KMS-11 (cell line): ENCODE data around the gene NUB1.

Experiments used
- H2AFZ ChIP-seq: fragments of 200-600 bp; sonication (generic); 2 replicates; pipeline ENCODE4 v1.6.1; 2016; ENCODE audit warnings: antibody characterized with exemption, mixed run types, low read depth
- H3K27ac ChIP-seq: fragments of 200-600 bp; sonication (generic); 2 replicates; pipeline ENCODE4 v1.6.1; 2016; ENCODE audit warnings: mild to moderate bottlenecking, mixed run types
- H3K27me3 ChIP-seq: fragments of 200-600 bp; sonication (generic); 2 replicates; pipeline ENCODE4 v1.6.1; 2017; ENCODE audit warnings: mild to moderate bottlenecking, low read depth, mixed run types, moderate library complexity; ENCODE audit not compliant: insufficient read depth
- H3K36me3 ChIP-seq: fragments of 200-600 bp; sonication (generic); 2 replicates; pipeline ENCODE4 v1.6.1; 2017; ENCODE audit warnings: mild to moderate bottlenecking, mixed run types; ENCODE audit not compliant: insufficient read depth
- H3K4me1 ChIP-seq: fragments of 200-600 bp; sonication (generic); 2 replicates; pipeline ENCODE4 v1.6.1; 2016; ENCODE audit warnings: mild to moderate bottlenecking, low read depth, mixed run types; ENCODE audit not compliant: poor library complexity, severe bottlenecking
- H3K4me2 ChIP-seq: fragments of 200-600 bp; sonication (generic); 2 replicates; pipeline ENCODE4 v1.7.0; 2016; ENCODE audit warnings: mild to moderate bottlenecking, mixed run types
- H3K4me3 ChIP-seq: fragments of 200-600 bp; sonication (generic); IDR thresholded peaks from 2 replicates; pipeline ENCODE4 v1.6.1; 2017; ENCODE audit warnings: low read depth, low read length, mixed read lengths; ENCODE audit not compliant: insufficient read depth
- H3K79me2 ChIP-seq: fragments of 200-600 bp; sonication (generic); 2 replicates; pipeline ENCODE4 v1.6.1; 2016; ENCODE audit warnings: low read depth, mixed run types; ENCODE audit not compliant: insufficient read depth
- H3K9ac ChIP-seq: fragments of 200-600 bp; sonication (generic); 2 replicates; pipeline ENCODE4 v1.6.1; 2016; ENCODE audit warnings: mild to moderate bottlenecking, mixed run types
- H4K20me1 ChIP-seq: fragments of 200-600 bp; sonication (generic); 2 replicates; pipeline ENCODE4 v1.6.1; 2016; ENCODE audit warnings: mild to moderate bottlenecking, mixed run types; ENCODE audit not compliant: insufficient read depth
- TF ChIP-seq, protein P1 (sequence below): fragments of 200-600 bp; sonication (generic); conservative IDR thresholded peaks from 2 replicates; pipeline ENCODE4 v1.6.1; 2017; ENCODE audit warnings: low read depth, mild to moderate bottlenecking, antibody characterized with exemption, low read length, moderate library complexity, mixed read lengths

The NUB1 gene

DNA sequence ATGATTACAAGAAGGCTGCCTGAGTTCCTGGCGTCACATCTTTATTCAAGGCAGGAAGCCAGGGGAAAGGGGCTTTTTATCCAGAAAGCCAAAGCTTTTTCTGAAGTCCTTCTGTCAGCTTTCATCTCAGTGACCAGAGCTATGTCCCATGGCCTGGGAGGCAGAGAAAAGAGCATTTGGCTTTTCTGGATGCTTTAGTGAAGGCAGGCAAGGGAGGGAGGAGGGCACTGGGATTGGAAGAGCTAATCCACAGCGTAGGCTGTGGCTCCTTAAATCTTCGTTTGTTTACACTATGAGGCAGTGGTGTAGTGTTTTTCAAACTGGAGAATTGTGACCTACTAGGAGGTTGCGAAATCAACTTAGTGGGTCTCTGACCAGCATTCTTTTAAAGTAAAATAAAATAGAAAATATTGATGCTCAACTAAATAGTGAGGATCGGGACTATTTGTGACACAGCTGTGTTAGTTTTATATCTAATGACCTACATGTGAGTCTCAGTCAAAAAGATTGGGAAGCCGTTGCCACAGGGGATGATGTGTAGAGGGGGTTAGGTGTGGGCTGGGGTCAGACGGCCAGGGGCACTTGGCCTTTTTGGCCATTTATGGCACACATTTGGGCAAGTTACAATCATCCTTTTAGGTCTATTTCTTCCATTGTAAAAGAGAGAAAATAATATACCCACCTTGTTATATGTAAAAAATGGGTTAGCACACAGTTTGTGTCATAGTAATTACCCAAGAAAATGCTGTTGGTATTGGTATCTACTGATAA, 84.2 kb downstream of the NUB1 start:
- H3K4me1 ChIP-seq = peaks cover 26% of the 10 kb centered on the region
- TF ChIP-seq, protein P1, sequence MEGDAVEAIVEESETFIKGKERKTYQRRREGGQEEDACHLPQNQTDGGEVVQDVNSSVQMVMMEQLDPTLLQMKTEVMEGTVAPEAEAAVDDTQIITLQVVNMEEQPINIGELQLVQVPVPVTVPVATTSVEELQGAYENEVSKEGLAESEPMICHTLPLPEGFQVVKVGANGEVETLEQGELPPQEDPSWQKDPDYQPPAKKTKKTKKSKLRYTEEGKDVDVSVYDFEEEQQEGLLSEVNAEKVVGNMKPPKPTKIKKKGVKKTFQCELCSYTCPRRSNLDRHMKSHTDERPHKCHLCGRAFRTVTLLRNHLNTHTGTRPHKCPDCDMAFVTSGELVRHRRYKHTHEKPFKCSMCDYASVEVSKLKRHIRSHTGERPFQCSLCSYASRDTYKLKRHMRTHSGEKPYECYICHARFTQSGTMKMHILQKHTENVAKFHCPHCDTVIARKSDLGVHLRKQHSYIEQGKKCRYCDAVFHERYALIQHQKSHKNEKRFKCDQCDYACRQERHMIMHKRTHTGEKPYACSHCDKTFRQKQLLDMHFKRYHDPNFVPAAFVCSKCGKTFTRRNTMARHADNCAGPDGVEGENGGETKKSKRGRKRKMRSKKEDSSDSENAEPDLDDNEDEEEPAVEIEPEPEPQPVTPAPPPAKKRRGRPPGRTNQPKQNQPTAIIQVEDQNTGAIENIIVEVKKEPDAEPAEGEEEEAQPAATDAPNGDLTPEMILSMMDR = no peak
- H3K36me3 ChIP-seq = no peaks in the 10 kb centered on the region
- no peak overlapping the region for H3K4me2 ChIP-seq
- H3K9ac ChIP-seq = no peak overlapping the region
- H3K79me2 ChIP-seq = no peaks in the 10 kb centered on the region
- no peaks in the 10 kb centered on the region for H3K27me3 ChIP-seq
- H3K4me3 ChIP-seq = no peak overlapping the region
- no peak overlapping the region for H2AFZ ChIP-seq
- H3K27ac ChIP-seq = no peak overlapping the region
- H4K20me1 ChIP-seq = no peaks in the 10 kb centered on the region

DNA sequence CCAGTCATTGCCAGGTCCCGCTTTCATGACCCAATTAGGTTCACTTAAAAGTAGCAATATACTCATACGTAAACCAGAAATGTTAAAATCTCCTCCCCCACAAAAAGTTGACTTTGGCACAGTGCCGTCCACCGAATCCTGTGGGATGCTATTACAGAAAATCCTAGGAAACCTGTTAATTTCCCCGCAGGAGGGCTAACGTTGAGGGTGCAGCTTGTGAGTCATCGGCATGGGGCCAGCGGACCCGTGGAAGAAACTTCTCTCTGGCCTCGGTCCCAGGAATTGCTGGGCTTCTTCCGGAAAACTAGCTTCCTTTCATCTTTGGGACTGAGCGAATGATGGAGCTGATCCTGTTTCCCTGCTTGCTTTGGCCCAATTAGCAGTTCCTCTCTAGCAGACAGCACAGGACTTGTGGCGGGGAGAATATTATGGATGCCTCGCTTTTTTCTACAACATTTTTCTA, 84.9 kb downstream of the NUB1 start:
- Histone ChIP-seq H3K27me3 (no peaks in the 10 kb centered on the region), H3K4me3 (no peak overlapping the region), H3K79me2 (no peaks in the 10 kb centered on the region), H3K36me3 (no peaks in the 10 kb centered on the region), H3K27ac (no peak overlapping the region), H3K9ac (no peak overlapping the region), H4K20me1 (no peaks in the 10 kb centered on the region), H2AFZ (no peak overlapping the region), H3K4me1 (peaks cover 26% of the 10 kb centered on the region), H3K4me2 (no peak overlapping the region)
- TF ChIP-seq, protein P1 = no peak

DNA sequence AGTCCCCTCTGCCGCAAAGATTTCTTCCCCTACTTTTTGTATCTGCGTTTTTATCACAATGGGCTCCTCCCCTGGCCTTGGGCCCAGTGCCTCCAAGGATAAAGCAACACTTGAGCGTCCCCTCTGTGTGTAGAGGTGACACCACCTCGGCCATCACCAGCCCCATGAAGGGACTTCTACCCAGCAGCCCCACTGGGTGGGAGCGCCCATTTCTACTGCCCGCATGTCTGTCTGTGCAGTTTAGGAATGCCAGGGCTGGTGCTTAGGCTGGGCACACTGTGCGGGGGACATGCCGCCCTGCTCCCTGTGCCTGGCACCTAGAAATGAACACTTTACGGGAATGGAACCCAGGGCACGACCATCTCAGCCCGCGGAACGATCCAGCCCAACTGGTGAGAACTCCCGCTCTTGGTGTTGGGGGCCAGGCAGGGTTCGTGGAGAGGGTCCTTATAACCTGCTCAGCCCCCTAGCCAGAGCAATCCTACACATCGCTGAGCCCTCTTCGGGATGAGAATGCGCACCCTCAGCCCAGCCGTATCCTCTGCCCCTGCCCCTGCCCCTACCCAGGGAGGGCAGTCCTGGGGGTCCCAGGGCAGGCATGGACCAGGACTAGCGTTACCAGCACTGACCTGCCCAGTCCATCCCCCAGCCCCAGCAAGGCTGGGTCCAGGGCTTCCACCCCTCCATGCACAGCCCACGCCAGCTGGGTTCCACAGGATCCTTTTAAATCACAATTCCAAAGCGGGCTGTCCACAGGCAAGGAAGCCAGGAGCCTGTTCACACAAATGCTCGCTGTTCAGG, 85.5 kb downstream of the NUB1 start:
- Histone ChIP-seq H4K20me1 (no peaks in the 10 kb centered on the region), H3K4me2 (no peak overlapping the region), H3K9ac (no peak overlapping the region), H3K4me1 (peaks cover 26% of the 10 kb centered on the region), H3K79me2 (no peaks in the 10 kb centered on the region), H2AFZ (no peak overlapping the region), H3K27me3 (no peaks in the 10 kb centered on the region), H3K27ac (no peak overlapping the region), H3K4me3 (no peak overlapping the region), H3K36me3 (no peaks in the 10 kb centered on the region)
- TF ChIP-seq, protein P1 = no peak

DNA sequence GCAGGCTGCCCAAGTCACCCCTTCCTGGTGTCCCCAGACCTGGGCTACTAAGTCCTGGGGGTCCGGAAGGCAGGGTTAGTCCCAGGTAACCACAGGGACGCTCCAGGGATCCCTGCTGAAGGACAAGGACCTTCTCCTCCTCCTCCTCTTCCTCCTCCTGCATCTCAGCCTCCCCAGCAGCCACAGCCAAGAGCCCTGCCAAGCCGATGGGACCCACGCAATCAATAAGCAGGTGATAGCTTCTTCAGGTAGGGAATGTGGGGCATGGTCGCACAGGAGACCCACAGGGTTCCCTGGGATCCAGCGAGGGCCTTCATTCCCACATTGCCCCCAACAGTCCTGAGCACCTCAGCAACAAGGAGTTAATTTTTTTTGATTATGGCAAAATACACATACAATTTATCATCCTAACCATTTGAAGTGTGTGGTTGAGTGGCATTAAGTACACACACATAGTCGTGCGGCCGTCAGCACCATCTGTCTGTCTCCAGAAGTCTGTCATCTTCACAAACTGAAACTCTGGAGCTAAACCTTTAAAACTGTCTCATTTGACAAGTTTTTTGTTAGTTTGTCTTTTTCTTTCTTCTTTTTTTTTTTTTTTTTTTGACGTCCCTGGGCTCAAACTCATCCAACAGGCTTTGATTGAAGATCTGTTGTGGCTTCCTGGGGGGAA, 86.2 kb downstream of the NUB1 start:
- Histone ChIP-seq H3K4me1 (peaks cover 26% of the 10 kb centered on the region), H3K79me2 (no peaks in the 10 kb centered on the region), H2AFZ (no peak overlapping the region), H4K20me1 (no peaks in the 10 kb centered on the region), H3K4me3 (no peak overlapping the region), H3K27ac (no peak overlapping the region), H3K9ac (no peak overlapping the region), H3K4me2 (no peak overlapping the region), H3K27me3 (no peaks in the 10 kb centered on the region), H3K36me3 (no peaks in the 10 kb centered on the region)
- TF ChIP-seq, protein P1 = no peak
